Activated T-cell treated with anti-CD3 and anti-CD28 coated beads for 48 hours (primary cell): ENCODE data around the gene VASN.
"Not testable (repeated sequence)": the region's sequence is repeated elsewhere in the genome, so short reads cannot be mapped to it uniquely, and the experiment has no call there.

Source experiments
- DNase-seq: peaks from one replicate; pipeline ENCODE4 v3.0.0-alpha.2; 2020; ENCODE audit warnings: low read depth

Gene VASN

DNA sequence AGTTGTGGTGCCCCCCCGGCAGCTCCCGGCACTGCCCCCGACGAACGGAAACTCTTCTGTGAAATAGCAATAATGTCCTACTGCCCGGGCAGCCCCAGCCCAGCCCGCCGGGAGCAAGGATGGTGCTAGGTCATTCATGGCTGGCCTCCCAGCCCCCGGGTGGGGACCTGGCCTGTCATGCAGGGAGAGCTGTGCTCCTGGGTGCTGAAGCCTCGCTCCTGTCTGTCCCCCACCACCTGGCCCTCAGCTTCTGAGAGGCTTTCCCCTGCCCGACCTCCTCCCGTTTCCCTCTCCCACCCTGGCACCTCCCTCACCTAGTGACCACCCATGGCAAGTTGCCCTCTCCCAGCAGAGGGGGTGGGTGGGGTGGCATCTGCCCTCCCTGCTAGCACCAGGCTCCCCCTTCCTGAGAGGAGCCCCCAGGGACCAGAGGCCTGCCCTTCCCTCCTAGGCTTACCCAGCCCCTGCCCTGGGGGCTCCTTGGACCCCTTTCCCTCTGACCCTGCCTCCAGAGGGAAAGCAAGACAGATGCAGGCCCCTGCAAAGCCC lies 34.0 kb upstream of the VASN start:
- no peak for DNase-seq

- no peak for DNase-seq
These were observed 33.5 kb upstream of the VASN start for GRCh38 chr16:4338125-4338582.

DNA sequence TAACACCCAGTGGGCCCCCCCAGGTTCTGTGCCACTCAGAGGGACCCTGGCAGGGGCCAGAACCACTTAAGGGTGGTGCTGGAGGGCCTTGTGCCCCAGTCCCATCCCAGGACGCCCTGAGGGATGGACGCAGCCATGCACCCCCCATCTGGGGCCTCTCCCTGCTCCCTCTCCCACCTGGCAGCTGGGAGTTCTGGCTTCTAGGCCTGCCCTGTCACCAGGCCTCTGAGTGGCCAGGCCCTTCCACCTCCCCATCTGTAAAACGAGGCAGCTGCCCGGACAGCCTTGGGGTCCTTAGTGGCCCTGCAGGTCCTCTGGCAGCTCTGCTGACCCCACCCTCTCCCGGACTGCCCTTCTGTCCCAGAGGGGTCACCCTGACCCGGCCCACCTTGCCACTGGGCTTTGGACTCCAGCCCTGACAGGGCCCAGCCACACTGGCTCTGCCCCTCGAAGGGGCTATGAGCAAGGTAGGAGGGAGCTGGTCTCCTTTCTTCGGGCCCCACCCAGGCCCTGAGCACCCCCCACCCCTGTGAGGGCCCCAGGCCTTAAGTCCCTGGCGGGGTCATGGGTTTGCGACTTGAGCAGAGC lies 32.8 kb upstream of the VASN start:
- DNase-seq, result no peak

DNA sequence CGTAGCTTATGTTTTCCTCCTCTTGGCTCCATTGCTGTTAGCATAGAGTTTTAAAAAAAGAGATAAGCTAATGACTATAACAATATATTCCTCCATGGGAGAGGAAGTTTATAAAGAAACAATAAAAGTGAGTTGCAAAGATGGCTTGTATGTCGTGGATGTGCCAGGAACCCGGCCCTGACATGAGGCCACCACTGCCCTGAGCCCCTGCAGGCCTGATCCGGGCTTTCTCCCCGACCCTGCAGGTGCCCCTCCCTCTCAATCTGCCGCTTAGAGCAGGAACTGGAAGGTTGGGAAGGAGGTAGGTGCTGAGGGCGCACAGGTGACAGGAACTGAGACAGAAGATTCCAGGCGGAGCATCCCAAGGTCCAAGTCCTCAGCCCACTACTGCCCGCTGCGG lies 32.2 kb upstream of the VASN start:
- no peak for DNase-seq

DNA sequence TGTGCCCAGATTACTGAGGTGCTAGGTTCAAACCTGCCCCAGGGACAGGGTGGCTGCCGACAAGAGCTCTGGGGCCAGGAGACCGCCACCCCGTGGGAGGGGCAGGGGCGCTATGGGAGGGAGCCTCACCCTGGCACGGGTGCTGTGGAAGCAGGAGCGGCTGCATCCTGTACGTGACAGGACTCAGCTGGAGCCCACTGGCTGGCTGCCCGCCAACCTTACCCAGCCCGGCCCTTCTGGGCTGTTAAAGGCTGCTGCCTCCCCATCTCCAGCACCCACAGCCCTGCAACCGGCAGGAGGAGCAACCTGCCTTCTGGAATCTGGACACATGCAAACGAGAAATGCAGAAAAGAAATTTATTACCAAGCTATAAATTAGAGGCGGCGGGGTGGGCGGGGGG lies 31.7 kb upstream of the VASN start:
- DNase-seq, result no peak

GRCh38 chr16:4340443-4340842 lies 31.2 kb upstream of the VASN start:
- no peak for DNase-seq

DNA sequence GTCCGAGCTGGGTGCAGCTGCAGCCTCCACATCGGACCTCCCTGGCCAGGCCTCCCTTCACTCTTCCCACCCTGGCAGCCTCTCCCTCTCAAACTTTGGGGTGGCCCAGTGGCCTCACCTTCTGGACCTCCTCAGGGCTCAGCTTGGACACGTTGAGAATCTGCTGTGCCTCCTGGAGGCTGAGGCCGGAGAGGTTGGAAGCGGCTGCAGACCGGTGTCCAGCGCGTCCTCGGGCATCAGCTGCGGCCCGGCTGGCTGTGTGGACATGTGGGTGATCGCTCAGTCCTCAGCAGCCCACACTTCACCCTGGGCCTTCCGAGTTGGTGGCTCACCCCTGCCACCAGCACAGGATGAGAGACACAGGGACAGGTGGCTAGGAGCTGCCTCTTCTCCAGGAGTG lies 30.4 kb upstream of the VASN start:
- no peak for DNase-seq

- no peak for DNase-seq
These were observed 28.5 kb upstream of the VASN start for GRCh38 chr16:4342866-4343744.

DNA sequence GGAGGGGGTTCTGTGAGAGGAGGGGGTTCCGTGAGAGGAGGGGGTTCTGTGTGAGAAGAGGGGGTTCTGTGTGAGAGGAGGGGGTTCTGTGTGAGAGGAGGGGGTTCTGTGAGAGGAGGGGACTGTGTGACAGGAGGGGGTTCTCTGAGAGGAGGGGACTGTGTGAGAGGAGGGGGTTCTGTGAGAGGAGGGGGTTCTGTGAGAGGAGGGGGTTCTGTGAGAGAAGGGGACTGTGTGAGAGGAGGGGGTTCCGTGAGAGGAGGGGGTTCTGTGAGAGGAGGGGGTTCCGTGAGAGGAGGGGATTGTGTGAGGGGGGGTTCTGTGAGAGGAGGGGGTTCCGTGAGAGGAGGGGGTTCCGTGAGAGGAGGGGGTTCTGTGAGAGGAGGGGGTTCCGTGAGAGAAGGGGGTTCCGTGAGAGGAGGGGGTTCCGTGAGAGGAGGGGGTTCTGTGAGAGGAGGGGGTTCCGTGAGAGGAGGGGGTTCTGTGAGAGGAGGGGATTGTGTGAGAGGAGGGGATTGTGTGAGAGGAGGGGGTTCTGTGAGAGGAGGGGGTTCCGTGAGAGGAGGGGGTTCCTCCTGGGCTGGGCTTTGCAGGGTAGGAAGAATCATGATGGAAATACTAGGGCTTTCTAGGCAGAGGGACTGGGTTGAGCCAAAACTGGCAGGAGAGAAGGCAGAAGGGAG lies 27.2 kb upstream of the VASN start:
- not testable (repeated sequence) for DNase-seq

GRCh38 chr16:4344983-4345835 lies 26.4 kb upstream of the VASN start:
- no peak for DNase-seq

DNA sequence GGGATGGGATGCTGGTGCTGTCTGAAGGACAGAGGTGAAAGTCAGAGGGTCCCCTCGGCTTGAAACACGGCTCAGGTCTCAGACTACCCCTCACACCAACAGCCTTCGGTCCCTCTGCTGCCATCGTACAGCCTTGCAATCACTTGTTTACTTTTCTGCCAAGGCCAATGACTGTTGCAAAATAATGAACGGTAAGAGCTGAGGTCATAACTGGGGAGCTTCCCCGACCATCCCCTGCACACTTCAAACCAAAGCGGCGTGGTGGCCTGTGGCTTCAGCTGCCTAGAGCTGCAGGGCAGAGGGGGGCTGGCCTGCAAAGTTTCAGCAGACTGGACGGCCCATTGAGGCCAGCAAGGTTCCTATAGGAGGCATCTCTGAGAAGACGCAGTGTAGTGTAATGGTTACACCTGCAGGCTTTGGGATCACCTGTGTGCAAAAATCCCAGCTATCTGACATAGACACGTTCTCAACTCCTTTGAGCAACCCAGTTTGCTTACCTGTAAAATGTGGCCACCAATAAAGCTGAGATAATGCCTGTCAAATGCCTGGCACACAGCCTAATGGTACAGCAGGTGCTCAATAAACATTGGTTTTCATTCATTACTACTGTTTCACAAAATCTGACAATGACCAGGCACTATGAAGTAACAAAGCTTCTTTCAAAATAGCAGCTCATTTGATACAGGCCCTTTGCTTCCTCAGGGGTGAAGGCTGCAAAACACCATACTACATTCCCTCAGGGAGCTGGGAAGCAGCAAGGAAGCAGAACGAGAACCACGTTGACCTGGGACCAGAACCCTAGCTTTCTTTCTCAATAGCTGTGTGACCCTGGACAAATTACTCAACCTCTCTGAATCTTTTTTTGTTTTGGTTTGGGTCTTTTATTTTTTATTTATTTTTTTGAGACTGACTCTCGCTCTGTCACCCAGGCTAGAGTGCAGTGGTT lies 25.5 kb upstream of the VASN start:
- no peak for DNase-seq

- no peak for DNase-seq
These were observed 24.6 kb upstream of the VASN start for GRCh38 chr16:4347010-4347409.

GRCh38 chr16:4347765-4348509 lies 23.7 kb upstream of the VASN start:
- no peak for DNase-seq

DNA sequence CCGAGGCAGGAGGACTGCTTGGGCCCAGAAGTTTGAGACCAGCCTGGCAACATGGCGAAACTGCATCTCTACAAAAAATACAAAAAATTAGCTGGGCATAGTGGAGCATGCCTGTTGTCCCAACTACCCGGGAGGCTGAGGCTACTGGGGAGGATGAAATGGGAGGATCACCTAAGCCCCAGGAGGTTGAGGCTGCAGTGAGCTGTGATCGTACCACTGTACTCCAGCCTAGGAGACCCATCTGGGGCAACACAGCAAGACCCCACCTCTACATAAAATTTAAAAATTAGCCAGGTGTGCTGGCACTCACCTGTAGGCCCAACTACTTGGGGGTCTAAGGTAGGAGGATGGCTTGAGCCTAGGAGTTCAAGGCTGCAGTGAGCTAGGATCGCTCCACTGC lies 22.3 kb upstream of the VASN start:
- DNase-seq, result no peak

DNA sequence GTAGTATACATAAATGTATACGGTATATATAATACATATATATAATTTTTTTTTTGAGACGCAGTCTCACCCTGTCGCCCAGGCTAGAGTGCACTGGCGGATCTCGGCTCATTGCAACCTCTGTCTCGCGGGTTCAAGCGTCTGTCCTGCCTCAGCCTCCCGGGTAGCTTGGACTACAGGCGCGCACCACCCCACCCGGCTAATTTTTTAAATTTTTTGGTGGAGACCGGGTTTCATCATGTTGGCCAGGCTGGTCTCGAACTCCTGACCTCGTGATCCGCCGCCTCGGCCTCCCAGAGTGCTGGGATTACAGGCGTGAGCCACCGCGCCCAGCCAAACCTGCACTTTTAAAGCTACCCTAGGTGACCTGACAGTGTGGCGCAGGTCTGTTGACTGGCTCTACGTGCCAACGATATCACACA lies 21.3 kb upstream of the VASN start:
- DNase-seq, result no peak

- peak; percentile 99 for DNase-seq
These were observed 20.6 kb upstream of the VASN start, which contains the start of gene PAM16 for GRCh38 chr16:4350787-4351659. Gene PAM16 (minus strand): TSS chr16:4351321. CDS start chr16:4351234, 87 bp downstream.

GRCh38 chr16:4351880-4352279 lies 19.8 kb upstream of the VASN start:
- DNase-seq, result no peak

- no peak for DNase-seq
These were observed 18.8 kb upstream of the VASN start for GRCh38 chr16:4352843-4353242.

DNA sequence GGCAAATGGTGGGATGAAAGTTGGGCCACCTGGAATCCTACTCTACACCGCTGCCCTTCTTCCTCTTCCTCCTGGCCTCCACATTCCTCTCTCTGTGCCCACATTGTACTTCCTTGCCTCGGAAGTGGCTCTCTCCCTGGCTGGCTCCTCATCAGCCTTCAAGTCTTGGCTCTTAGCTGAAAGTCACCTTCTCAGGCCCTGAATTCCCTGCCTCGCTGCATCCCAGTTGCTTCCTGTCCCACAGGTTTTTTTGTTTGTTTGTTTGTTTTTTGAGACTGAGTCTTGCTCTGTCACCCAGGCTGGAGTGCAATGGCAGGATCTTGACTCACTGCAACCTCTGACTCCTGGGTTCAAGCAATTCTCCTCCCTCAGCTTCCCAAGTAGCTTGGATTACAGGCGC lies 18.0 kb upstream of the VASN start:
- no peak for DNase-seq
